ENCODE measurements around the gene RCVRN. TPM values are rescaled to one million over a fixed set of nuclear protein-coding genes. Genes with fewer than 3 reads are reported as not detected.
A peak's percentile ranks its signal among the peaks of the same experiment; 100 is the strongest.

The RCVRN gene
- polyA plus RNA-seq, 1 experiment: not detected

DNA sequence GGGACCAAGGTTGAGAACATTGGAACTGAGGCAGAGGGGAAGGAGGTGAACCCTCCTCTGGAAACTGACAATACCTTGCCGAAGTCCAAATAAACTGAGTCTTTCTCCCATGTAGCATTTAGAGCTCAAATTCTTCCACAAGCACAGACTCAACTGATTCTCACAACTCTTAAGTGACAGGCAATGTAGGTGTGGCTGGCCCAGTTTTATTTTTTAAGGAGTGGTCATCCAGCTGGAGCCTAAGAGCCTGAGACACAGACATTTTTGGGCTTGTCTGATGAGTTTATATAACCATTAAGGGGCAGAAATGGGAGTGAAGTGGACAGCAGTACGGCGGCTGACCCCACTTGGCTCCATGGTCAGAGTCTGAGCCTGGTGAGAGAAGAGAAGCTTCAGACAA, 10.8 kb downstream of the RCVRN start:
- Histone ChIP-seq H3K27me3 (ENCODE audit: control insufficient read depth, insufficient read depth, low read length) (no peaks in the 10 kb centered on the region; the same call in none of the 2 replicates), H3K4me3 (ENCODE audit: low read depth, low read length) (no peak overlapping the region), H3K36me3 (ENCODE audit: control insufficient read depth, insufficient read depth, low read length) (no peaks in the 10 kb centered on the region)
- no peak for DNase-seq (ENCODE audit: low read depth)
- ChIA-PET POLR2A (no interaction called here), CTCF (interaction anchor here (0.6 kb wide), 1 partner anchor 95 kb away, joined by 5 read pairs; no protein-coding TSS in a partner anchor)
- TF ChIP-seq CTCF (IDR thresholded peaks at IDR 0.05; ENCODE audit: insufficient read depth, low read depth, low read length): no peak

- ChIA-PET POLR2A (no interaction called here), CTCF (interaction anchor here (0.6 kb wide), 1 partner anchor 94 kb away, joined by 5 read pairs; no protein-coding TSS in a partner anchor)
These were observed 11.6 kb downstream of the RCVRN start for GRCh38 chr17:9893411-9894012.

GRCh38 chr17:9890124-9890523, 14.9 kb downstream of the RCVRN start:
- peaks cover 2% of the 10 kb centered on the region; the same call in 1 of the 2 replicates for H3K27me3 ChIP-seq (ENCODE audit: control insufficient read depth, insufficient read depth, low read length)
- POLR2A ChIA-PET: no interaction called here
- no peak for DNase-seq (ENCODE audit: low read depth)
- TF ChIP-seq CTCF (IDR thresholded peaks at IDR 0.05; ENCODE audit: insufficient read depth, low read depth, low read length): peak; percentile 56
- CTCF ChIA-PET: interaction anchor here (1.1 to 2.5 kb wide), 7 partner anchors 10 to 162 kb away, joined by 3 to 19 read pairs (median 3); no protein-coding TSS in a partner anchor
- no peaks in the 10 kb centered on the region for H3K36me3 ChIP-seq (ENCODE audit: control insufficient read depth, insufficient read depth, low read length)
- no peak overlapping the region for H3K4me3 ChIP-seq (ENCODE audit: low read depth, low read length)

More at GRCh38 chr17:9893411-9894012, 11.6 kb downstream of the RCVRN start:
- TF ChIP-seq CTCF (IDR thresholded peaks at IDR 0.05; ENCODE audit: insufficient read depth, low read depth, low read length): no peak
- H3K4me3 ChIP-seq (ENCODE audit: low read depth, low read length): no peak overlapping the region
- DNase-seq (ENCODE audit: low read depth): no peak
- H3K27me3 ChIP-seq (ENCODE audit: control insufficient read depth, insufficient read depth, low read length): no peaks in the 10 kb centered on the region; the same call in none of the 2 replicates
- no peaks in the 10 kb centered on the region for H3K36me3 ChIP-seq (ENCODE audit: control insufficient read depth, insufficient read depth, low read length)

DNA sequence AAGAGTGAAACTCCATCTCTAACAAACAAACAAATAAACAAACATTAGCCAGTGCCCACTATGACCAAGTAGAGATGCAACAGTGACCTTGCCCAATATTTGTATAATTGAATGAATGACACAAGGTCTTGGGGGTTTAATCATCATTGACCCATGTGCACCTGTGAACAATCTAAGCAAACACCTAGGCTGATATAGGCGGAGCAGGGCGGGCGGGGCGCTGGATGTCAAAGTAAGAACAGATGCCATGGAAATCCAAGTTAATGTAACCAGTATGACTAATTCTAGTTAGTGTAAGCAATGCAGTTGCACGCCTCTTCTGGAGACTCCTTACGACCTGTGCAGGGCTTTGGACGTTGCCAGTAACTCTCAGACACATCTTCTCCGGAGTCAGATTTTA, 17.6 kb downstream of the RCVRN start:
- ChIA-PET CTCF (no interaction called here), POLR2A (no interaction called here)
- Histone ChIP-seq H3K4me3 (ENCODE audit: low read depth, low read length) (no peak overlapping the region), H3K27me3 (ENCODE audit: control insufficient read depth, insufficient read depth, low read length) (peaks cover 2% of the 10 kb centered on the region; the same call in 1 of the 2 replicates), H3K36me3 (ENCODE audit: control insufficient read depth, insufficient read depth, low read length) (no peaks in the 10 kb centered on the region)
- no peak for TF ChIP-seq CTCF (IDR thresholded peaks at IDR 0.05; ENCODE audit: insufficient read depth, low read depth, low read length)
- no peak for DNase-seq (ENCODE audit: low read depth)

- H3K27me3 ChIP-seq (ENCODE audit: control insufficient read depth, insufficient read depth, low read length): peaks cover 2% of the 10 kb centered on the region; the same call in 1 of the 2 replicates
- ChIA-PET CTCF (no interaction called here), POLR2A (no interaction called here)
- H3K4me3 ChIP-seq (ENCODE audit: low read depth, low read length): no peak overlapping the region
- H3K36me3 ChIP-seq (ENCODE audit: control insufficient read depth, insufficient read depth, low read length): no peaks in the 10 kb centered on the region
- no peak for TF ChIP-seq CTCF (IDR thresholded peaks at IDR 0.05; ENCODE audit: insufficient read depth, low read depth, low read length)
- no peak for DNase-seq (ENCODE audit: low read depth)
These were observed 18.7 kb downstream of the RCVRN start for GRCh38 chr17:9886141-9886930.

Data from BJ (cell line).